A673 (cell line): ENCODE results near the gene FMNL1. TPM values are rescaled to one million over a fixed set of nuclear protein-coding genes. Genes with fewer than 3 reads are reported as not detected.
"Not testable (repeated sequence)": the region's sequence is repeated elsewhere in the genome, so short reads cannot be mapped to it uniquely, and the experiment has no call there.

Experiments used
- BruUV-seq: library from RNA; stranded (reverse); fragments of 400-500 nt; replicated peaks from 2 replicates; lab custom pipeline; 2021; lab: Mats Ljungman, UMichigan
- CTCF ChIA-PET: fragments of 300-600 bp; sonication (Branson Sonifier 250); formaldehyde crosslinking; loops from one replicate; lab custom pipeline; 2022; ENCODE audit warnings: antibody characterized with exemption; lab: Charles Lee
- POLR2A ChIA-PET: fragments of 300-600 bp; sonication (Branson Sonifier 250); formaldehyde crosslinking; loops from one replicate; lab custom pipeline; 2022; ENCODE audit warnings: antibody characterized with exemption; ENCODE audit not compliant: low non-redundant PET; lab: Charles Lee
- DNase-seq: peaks from one replicate; pipeline ENCODE4 v3.0.0-alpha.2; 2015; ENCODE audit warnings: low spot score
- H3K27ac ChIP-seq: fragments of 200-600 bp; sonication (generic); 2 replicates; pipeline ENCODE4 v1.5.1; 2016; ENCODE audit warnings: mixed run types, low read depth, mild to moderate bottlenecking, mixed read lengths, antibody characterized with exemption, low read length; ENCODE audit not compliant: poor library complexity, severe bottlenecking
- H3K27me3 ChIP-seq: fragments of 200-600 bp; sonication (generic); replicated peaks from 2 replicates; pipeline ENCODE4 v1.6.1; 2017; ENCODE audit warnings: mixed run types, low read depth, mild to moderate bottlenecking, mixed read lengths, antibody characterized with exemption, low read length; ENCODE audit not compliant: insufficient read depth, poor library complexity
- H3K36me3 ChIP-seq: fragments of 200-600 bp; sonication (generic); 2 replicates; pipeline ENCODE4 v1.6.1; 2016; ENCODE audit warnings: mixed run types, mild to moderate bottlenecking, mixed read lengths, antibody characterized with exemption, low read length; ENCODE audit not compliant: insufficient read depth, poor library complexity, severe bottlenecking
- H3K4me1 ChIP-seq: fragments of 200-600 bp; sonication (generic); 2 replicates; pipeline ENCODE4 v1.6.1; 2017; ENCODE audit warnings: mixed run types, mild to moderate bottlenecking, mixed read lengths, antibody characterized with exemption, low read length; ENCODE audit not compliant: insufficient read depth, poor library complexity, severe bottlenecking
- H3K4me3 ChIP-seq: fragments of 200-600 bp; sonication (generic); 2 replicates; pipeline ENCODE4 v1.5.1; 2016; ENCODE audit warnings: low read depth, mixed run types, mild to moderate bottlenecking, mixed read lengths, low read length; ENCODE audit not compliant: poor library complexity, severe bottlenecking
- H3K9me3 ChIP-seq: fragments of 200-600 bp; sonication (generic); 2 replicates; pipeline ENCODE4 v1.6.1; 2016; ENCODE audit warnings: mixed run types, low read depth, mild to moderate bottlenecking, mixed read lengths, antibody characterized with exemption, low read length; ENCODE audit not compliant: poor library complexity, severe bottlenecking
- CTCF ChIP-seq: fragments of 300-800, 200-600 bp; sonication (generic); conservative IDR thresholded peaks from 2 replicates; pipeline ENCODE4 v1.5.1; 2017; ENCODE audit warnings: low read depth, mild to moderate bottlenecking, antibody characterized with exemption, low read length, moderate library complexity, mixed read lengths
- EZH2 ChIP-seq: fragments of 200-600 bp; sonication (generic); IDR thresholded peaks from 2 replicates; pipeline ENCODE4 v1.6.1; 2017; ENCODE audit warnings: borderline replicate concordance, low read depth, mild to moderate bottlenecking, mixed read lengths, antibody characterized with exemption, low read length; ENCODE audit not compliant: poor library complexity, severe bottlenecking
- intact Hi-C: fragments of 100-400 bp; cut with micrococcal nuclease; formaldehyde crosslinking; loops from one replicate; pipeline ENCODE4 v1.10.0; 2022; ENCODE audit not compliant: unreplicated experiment
- total RNA-seq: library from RNA; stranded (reverse); gene quantifications from 2 replicates; pipeline ENCODE4 v1.2.3, GENCODE V29; 2021

FMNL1 gene
- total RNA-seq, 1 experiment from 2014 or later: 1.0 TPM

- TF ChIP-seq CTCF: no peak
- no peak for TF ChIP-seq EZH2
- intact Hi-C loops: no loop called here
- CTCF ChIA-PET: no interaction called here
- POLR2A ChIA-PET: no interaction called here
- Histone ChIP-seq H3K36me3 (no peaks in the 10 kb centered on the region), H3K4me3 (peak overlapping the region; percentile 53), H3K27ac (peak overlapping the region; percentile 37), H3K4me1 (no peaks in the 10 kb centered on the region), H3K27me3 (no peaks in the 10 kb centered on the region), H3K9me3 (no peaks in the 10 kb centered on the region)
- peak; percentile 82 for DNase-seq
- BruUV-seq: no TSS peak
These were observed 25.9 kb downstream of the FMNL1 start for GRCh38 chr17:45247429-45248131.

- CTCF ChIA-PET: interaction anchor here (0.6 kb wide), 1 partner anchor 1007 kb away, joined by 7 read pairs; no protein-coding TSS in a partner anchor
- no TSS peak for BruUV-seq
- no peak for DNase-seq
- Histone ChIP-seq H3K4me3 (peak overlapping the region; percentile 53), H3K27me3 (no peaks in the 10 kb centered on the region), H3K9me3 (no peaks in the 10 kb centered on the region), H3K27ac (peak overlapping the region; percentile 23), H3K36me3 (no peaks in the 10 kb centered on the region), H3K4me1 (no peaks in the 10 kb centered on the region)
- TF ChIP-seq CTCF (no peak), EZH2 (no peak)
- POLR2A ChIA-PET: no interaction called here
- intact Hi-C loops: no loop called here
These were observed 26.7 kb downstream of the FMNL1 start for GRCh38 chr17:45248132-45248957.

- POLR2A ChIA-PET: no interaction called here
- BruUV-seq: no TSS peak
- Histone ChIP-seq H3K36me3 (no peaks in the 10 kb centered on the region), H3K27me3 (no peaks in the 10 kb centered on the region), H3K9me3 (no peaks in the 10 kb centered on the region), H3K4me1 (no peaks in the 10 kb centered on the region), H3K27ac (no peak overlapping the region), H3K4me3 (no peak overlapping the region)
- no peak for DNase-seq
- TF ChIP-seq CTCF (no peak), EZH2 (no peak)
- intact Hi-C loops: no loop called here
- CTCF ChIA-PET: no interaction called here
These were observed 30.2 kb downstream of the FMNL1 start for GRCh38 chr17:45251931-45252330.

- DNase-seq, BruUV-seq, H3K27ac ChIP-seq, CTCF ChIA-PET, H3K27me3 ChIP-seq, intact Hi-C loops, H3K36me3 ChIP-seq, H3K9me3 ChIP-seq, POLR2A ChIA-PET, H3K4me1 ChIP-seq, H3K4me3 ChIP-seq: not testable (repeated sequence)
These were observed 31.6 kb downstream of the FMNL1 start for GRCh38 chr17:45253237-45253636.
